GM18870 (cell line): Measurements from ENCODE around the gene HAO2.
"Not testable (repeated sequence)": the region's sequence is repeated elsewhere in the genome, so short reads cannot be mapped to it uniquely, and the experiment has no call there.

Source experiments
- ATAC-seq: cut with Tn5 transposase; IDR thresholded peaks from one replicate; pipeline ENCODE4 v1.9.1; 2021; ENCODE audit warnings: moderate library complexity; ENCODE audit not compliant: unreplicated experiment

Gene HAO2

GRCh38 chr1:119341372-119341947, 27.1 kb upstream of the HAO2 start:
- ATAC-seq: no peak

- no peak for ATAC-seq
Observed at GRCh38 chr1:119345398-119345797, 23.2 kb upstream of the HAO2 start.

- ATAC-seq: peak; percentile 90
Observed at GRCh38 chr1:119347858-119348257, 20.7 kb upstream of the HAO2 start.

- no peak for ATAC-seq
Observed at GRCh38 chr1:119348941-119349340, 19.6 kb upstream of the HAO2 start.

- ATAC-seq: not testable (repeated sequence)
Observed at GRCh38 chr1:119350866-119351265, 17.7 kb upstream of the HAO2 start.

GRCh38 chr1:119351997-119352396, 16.6 kb upstream of the HAO2 start:
- ATAC-seq: no peak

GRCh38 chr1:119353836-119354235, 14.7 kb upstream of the HAO2 start:
- no peak for ATAC-seq

- no peak for ATAC-seq
Observed at GRCh38 chr1:119358636-119359035, 9.9 kb upstream of the HAO2 start.

GRCh38 chr1:119359730-119360129, 8.9 kb upstream of the HAO2 start:
- ATAC-seq: no peak

- ATAC-seq: no peak
Observed at GRCh38 chr1:119361205-119361604, 7.4 kb upstream of the HAO2 start.

- ATAC-seq: no peak
Observed at GRCh38 chr1:119361620-119362344, 6.8 kb upstream of the HAO2 start.

- ATAC-seq: no peak
Observed at GRCh38 chr1:119363162-119363561, 5.4 kb upstream of the HAO2 start.

- ATAC-seq: no peak
Observed at GRCh38 chr1:119364640-119365039, 3.9 kb upstream of the HAO2 start.

GRCh38 chr1:119366424-119366823, 2.2 kb upstream of the HAO2 start:
- ATAC-seq: peak; percentile 72

- ATAC-seq: no peak
Observed at GRCh38 chr1:119367432-119368124, 1.0 kb upstream of the HAO2 start.

- ATAC-seq: no peak
Observed at GRCh38 chr1:119370748-119371147, 2.2 kb downstream of the HAO2 start.

- ATAC-seq: no peak
Observed at GRCh38 chr1:119371815-119372214, 3.2 kb downstream of the HAO2 start.

GRCh38 chr1:119372503-119373086, 4.0 kb downstream of the HAO2 start:
- peak; percentile 61 for ATAC-seq

- no peak for ATAC-seq
Observed at GRCh38 chr1:119373465-119373864, 4.9 kb downstream of the HAO2 start.

GRCh38 chr1:119374208-119374874, 5.8 kb downstream of the HAO2 start:
- ATAC-seq: no peak

- ATAC-seq: no peak
Observed at GRCh38 chr1:119375366-119375765, 6.8 kb downstream of the HAO2 start.
